H1 (cell line): ENCODE measurements around the gene PDZD2. TPM values are rescaled to one million over a fixed set of nuclear protein-coding genes. Genes with fewer than 3 reads are reported as not detected.

Source experiments
- CTCF ChIA-PET: fragments of 300-600 bp; sonication (Branson Sonifier 250); formaldehyde crosslinking; loops from one replicate; lab custom pipeline; 2021; ENCODE audit not compliant: partially characterized antibody; lab: Charles Lee
- POLR2A ChIA-PET: fragments of 300-600 bp; sonication (Branson Sonifier 250); formaldehyde crosslinking; loops from one replicate; lab custom pipeline; 2021; ENCODE audit warnings: inconsistent platforms; ENCODE audit not compliant: partially characterized antibody; lab: Charles Lee
- DNase-seq, 2 experiments: peaks; one replicate each; pipeline versions ENCODE4 v3.0.0 to v3.0.0-alpha.2; 2010 to 2022; ENCODE audit warnings: low spot score in 2 of 2, low read depth in 1 of 2, mixed read lengths in 1 of 2
- FAIRE-seq: peaks from 2 replicates; lab custom pipeline; 2011; peaks lifted over from hg19 to GRCh38; lab: Jason Lieb, UNC
- H2AFZ ChIP-seq: 2 replicates; pipeline ENCODE4 v1.8.1; 2012; ENCODE audit warnings: low read length, inconsistent platforms
- H2AK5ac ChIP-seq: 2 replicates; pipeline ENCODE4 v1.6.1; 2013; ENCODE audit warnings: low read depth, low read length
- H2BK120ac ChIP-seq: replicated peaks from 2 replicates; pipeline ENCODE3; 2013; ENCODE audit warnings: low read depth, low read length, inconsistent platforms
- H2BK12ac ChIP-seq: 2 replicates; pipeline ENCODE4 v1.6.1; 2013; ENCODE audit warnings: low read depth, low read length
- H2BK15ac ChIP-seq: 2 replicates; pipeline ENCODE4 v1.6.1; 2013; ENCODE audit warnings: low read length
- H2BK20ac ChIP-seq: 2 replicates; pipeline ENCODE4 v1.6.1; 2013; ENCODE audit warnings: low read length
- H2BK5ac ChIP-seq: 2 replicates; pipeline ENCODE4 v1.6.1; 2013; ENCODE audit warnings: low read depth, low read length
- H3K14ac ChIP-seq: 2 replicates; pipeline ENCODE4 v1.6.1; 2013; ENCODE audit warnings: inconsistent platforms; ENCODE audit not compliant: insufficient read length
- H3K18ac ChIP-seq: 2 replicates; pipeline ENCODE4 v1.6.1; 2013; ENCODE audit warnings: low read length; ENCODE audit errors: extremely low read depth
- H3K23ac ChIP-seq: 2 replicates; pipeline ENCODE4 v1.6.1; 2013; ENCODE audit warnings: inconsistent platforms; ENCODE audit not compliant: insufficient read length
- H3K23me2 ChIP-seq: 2 replicates; pipeline ENCODE4 v1.6.1; 2013; ENCODE audit warnings: low read depth, low read length
- H3K27ac ChIP-seq: 2 replicates; pipeline ENCODE4 v1.6.1; 2011; ENCODE audit warnings: low read depth, low read length, inconsistent platforms
- H3K27me3 ChIP-seq, 4 experiments: replicated peaks in 1 of 4; 1 replicate in 1 of 4; 2 replicates in 3 of 4; pipeline versions ENCODE4 v1.6.1 to v1.8.1; 2011 to 2013; ENCODE audit warnings: low read length in 3 of 4, mild to moderate bottlenecking in 3 of 4, inconsistent platforms in 2 of 4, mixed read lengths in 2 of 4, moderate library complexity in 1 of 4; ENCODE audit not compliant: control insufficient read depth in 3 of 4, insufficient read depth in 3 of 4; ENCODE audit errors: extremely low read depth in 1 of 4
- H3K36me3 ChIP-seq, 4 experiments: 2 replicates each; pipeline versions ENCODE4 v1.6.1 to v1.8.1; 2011 to 2013; ENCODE audit warnings: mild to moderate bottlenecking in 4 of 4, low read length in 3 of 4, moderate library complexity in 2 of 4, control low read depth in 1 of 4, inconsistent platforms in 1 of 4; ENCODE audit not compliant: insufficient read depth in 4 of 4, control insufficient read depth in 2 of 4
- H3K4ac ChIP-seq: replicated peaks from 2 replicates; pipeline ENCODE3; 2013; ENCODE audit warnings: low read length, low read depth, mixed read lengths, inconsistent platforms; ENCODE audit not compliant: insufficient read length
- H3K4me1 ChIP-seq, 4 experiments: replicated peaks in 1 of 4; 1 replicate in 1 of 4; 2 replicates in 3 of 4; pipeline versions ENCODE4 v1.6.1 to v1.8.1; 2011 to 2013; ENCODE audit warnings: low read length in 3 of 4, inconsistent platforms in 2 of 4, mixed read lengths in 1 of 4; ENCODE audit not compliant: insufficient read depth in 4 of 4, control insufficient read depth in 3 of 4
- H3K4me2 ChIP-seq, 2 experiments: 2 replicates each; pipeline versions ENCODE4 v1.6.1 to v1.8.1; 2011 to 2013; ENCODE audit warnings: low read depth in 2 of 2, low read length in 2 of 2, control low read depth in 1 of 2, inconsistent platforms in 1 of 2, mild to moderate bottlenecking in 1 of 2; ENCODE audit not compliant: insufficient read depth in 1 of 2
- H3K4me3 ChIP-seq, 4 experiments: fragments of 200-600, 300-600 bp in 1 of 4; sonication (generic), shearing (Covaris generic), sonication (Bioruptor Twin) in 1 of 4; 2 replicates each; pipeline versions ENCODE4 v1.5.1 to v1.8.1; 2011 to 2016; ENCODE audit warnings: low read length in 4 of 4, low read depth in 3 of 4, control low read depth in 2 of 4, inconsistent platforms in 2 of 4, mild to moderate bottlenecking in 2 of 4, mixed read lengths in 1 of 4, moderate library complexity in 1 of 4; ENCODE audit not compliant: insufficient read depth in 2 of 4; ENCODE audit errors: extremely low read depth in 1 of 4
- H3K56ac ChIP-seq: replicated peaks from 2 replicates; pipeline ENCODE3; 2013; ENCODE audit warnings: low read depth, mild to moderate bottlenecking, mixed read lengths, low read length, inconsistent platforms; ENCODE audit not compliant: insufficient read length
- H3K79me1 ChIP-seq: 2 replicates; pipeline ENCODE4 v1.6.1; 2013; ENCODE audit warnings: low read depth, low read length, control low read depth
- H3K79me2 ChIP-seq, 2 experiments: 2 replicates each; pipeline versions ENCODE4 v1.6.1 to v1.8.1; 2012 to 2013; ENCODE audit warnings: low read length in 2 of 2, mild to moderate bottlenecking in 2 of 2, inconsistent platforms in 1 of 2; ENCODE audit not compliant: insufficient read depth in 2 of 2, control insufficient read depth in 1 of 2
- H3K9ac ChIP-seq, 4 experiments: replicated peaks in 1 of 4; 1 replicate in 1 of 4; 2 replicates in 3 of 4; pipeline versions ENCODE4 v1.6.1 to v1.8.1; 2011 to 2013; ENCODE audit warnings: low read depth in 3 of 4, low read length in 3 of 4, control low read depth in 2 of 4, mild to moderate bottlenecking in 2 of 4, moderate library complexity in 2 of 4, inconsistent platforms in 1 of 4; ENCODE audit errors: extremely low read depth in 1 of 4
- H3K9me3 ChIP-seq, 2 experiments: 2 replicates each; pipeline versions ENCODE4 v1.6.1 to v1.8.1; 2012 to 2013; ENCODE audit warnings: mild to moderate bottlenecking in 2 of 2, moderate library complexity in 2 of 2, control low read depth in 1 of 2, inconsistent platforms in 1 of 2, low read depth in 1 of 2, low read length in 1 of 2, mixed read lengths in 1 of 2; ENCODE audit not compliant: insufficient read depth in 2 of 2
- H4K20me1 ChIP-seq, 2 experiments: replicated peaks in 1 of 2; 2 replicates each; pipeline versions ENCODE3 to v1.8.1; 2011 to 2013; ENCODE audit warnings: inconsistent platforms in 2 of 2, low read length in 2 of 2, mild to moderate bottlenecking in 1 of 2; ENCODE audit not compliant: insufficient read depth in 2 of 2, control insufficient read depth in 1 of 2
- H4K5ac ChIP-seq: 2 replicates; pipeline ENCODE4 v1.6.1; 2013; ENCODE audit warnings: low read length, low read depth, mixed read lengths, inconsistent platforms; ENCODE audit not compliant: insufficient read length
- H4K8ac ChIP-seq: 2 replicates; pipeline ENCODE4 v1.8.0; 2013; ENCODE audit warnings: mild to moderate bottlenecking, moderate library complexity, low read length, inconsistent platforms; ENCODE audit not compliant: insufficient read depth; ENCODE audit errors: extremely low read depth
- H4K91ac ChIP-seq: replicated peaks from 2 replicates; pipeline ENCODE3; 2013; ENCODE audit warnings: low read length, mixed read lengths, inconsistent platforms; ENCODE audit not compliant: insufficient read length
- ASH2L ChIP-seq: fragments of 200-600, 300-600 bp; sonication (generic); IDR thresholded peaks from one replicate; pipeline ENCODE4 v1.7.1; 2017; ENCODE audit warnings: low read length
- CBX5 ChIP-seq: fragments of 300-800, 300-1000 bp; sonication (generic); IDR thresholded peaks from 2 replicates; pipeline ENCODE4 v1.7.1; 2016; ENCODE audit warnings: antibody characterized with exemption, low read length, low read depth
- E2F6 ChIP-seq: IDR thresholded peaks from 2 replicates; pipeline ENCODE4 v1.6.1; 2012; ENCODE audit warnings: inconsistent platforms
- EGR1 ChIP-seq: IDR thresholded peaks from 2 replicates; pipeline ENCODE4 v1.6.1; 2011; ENCODE audit warnings: low read depth, low read length, borderline replicate concordance
- GTF2F1 ChIP-seq: IDR thresholded peaks from 2 replicates; pipeline ENCODE4 v1.6.1; 2012; ENCODE audit warnings: low read depth, low read length, improper control_type of control experiment, borderline replicate concordance
- PHF8 ChIP-seq: fragments of 200-600 bp; sonication (generic); conservative IDR thresholded peaks from 2 replicates; pipeline ENCODE4 v1.7.1; 2012; ENCODE audit warnings: low read depth, mild to moderate bottlenecking, inconsistent platforms, low read length, moderate library complexity
- POLR2A ChIP-seq, 2 experiments: IDR thresholded peaks; 1 replicate in 1 of 2; 2 replicates in 1 of 2; pipeline ENCODE4 v1.6.1; 2011; ENCODE audit warnings: low read depth in 2 of 2, low read length in 2 of 2, mild to moderate bottlenecking in 2 of 2; ENCODE audit errors: control extremely low read depth in 1 of 2
- RFX5 ChIP-seq: IDR thresholded peaks from 2 replicates; pipeline ENCODE4 v1.6.1; 2011; ENCODE audit warnings: low read depth, low read length, improper control_type of control experiment, borderline replicate concordance
- RNF2 ChIP-seq: fragments of 200-900, 300-1000 bp; sonication (generic); IDR thresholded peaks from 2 replicates; pipeline ENCODE4 v1.7.1; 2016; ENCODE audit warnings: borderline replicate concordance, low read depth, mild to moderate bottlenecking, antibody characterized with exemption, low read length; ENCODE audit not compliant: poor library complexity, severe bottlenecking; ENCODE audit errors: missing control alignments
- RXRA ChIP-seq: IDR thresholded peaks from 2 replicates; pipeline ENCODE4 v1.6.1; 2011; ENCODE audit warnings: low read depth, mild to moderate bottlenecking, low read length, moderate library complexity; ENCODE audit not compliant: insufficient read depth
- SP2 ChIP-seq: IDR thresholded peaks from 2 replicates; pipeline ENCODE4 v1.6.1; 2012; ENCODE audit warnings: mild to moderate bottlenecking, low read length, inconsistent platforms
- SP4 ChIP-seq: IDR thresholded peaks from 2 replicates; pipeline ENCODE4 v1.6.1; 2012; ENCODE audit warnings: low read length, inconsistent platforms
- WGBS, 2 experiments: shearing (Covaris generic) in 1 of 2; methylation state at CpG; one replicate each; pipeline versions ENCODE4 v1.1.6 to v1.1.7; 2013 to 2015; ENCODE audit warnings: low lambda C conversion rate in 2 of 2, mixed read lengths in 2 of 2, inconsistent platforms in 1 of 2, low coverage in 1 of 2, missing lambda C conversion rate in 1 of 2; ENCODE audit not compliant: insufficient replicate concordance in 2 of 2, insufficient coverage in 1 of 2, insufficient read length in 1 of 2; ENCODE audit errors: extremely low coverage in 1 of 2, missing lambda C conversion rate in 1 of 2; 5-methylcytosine and 5-hydroxymethylcytosine counted together
- polyA plus RNA-seq, 7 experiments: library from polyadenylated mRNA; depleted of rRNA in 3 of 7; stranded (reverse) in 5 of 7; unstranded in 2 of 7; fragments of >200 nt in 5 of 7; fragments of 200-250 nt in 2 of 7; gene quantifications; 1 replicate in 5 of 7; 2 replicates in 1 of 7; 4 replicates in 1 of 7; pipeline versions ENCODE4 v1.2.1 to v1.2.3, GENCODE V29; 2011 to 2013; ENCODE audit warnings: missing spikeins in 2 of 7, mixed read lengths in 2 of 7
- total RNA-seq: library from RNA; stranded (reverse); fragmentation: NEBNext Ultra II Directional; extraction: Animal tissue kit (Norgen Biotek cat#: 25700); gene quantifications from 2 replicates; pipeline ENCODE4 v1.2.1, GENCODE V29; 2021
- TF ChIP-seq, protein P1 (sequence below): IDR thresholded peaks from 2 replicates; pipeline ENCODE4 v1.6.1; 2011; ENCODE audit warnings: low read depth, mild to moderate bottlenecking, low read length; ENCODE audit not compliant: insufficient read depth

The PDZD2 gene
- total and polyA plus RNA-seq, 2 of the 8 experiments (the other 6 are each of a cell fraction or from before 2014, with no cell fraction given) = 1.2 to 6.8 TPM

- no peak overlapping the region for H3K4ac ChIP-seq
- H3K4me2 ChIP-seq = no peak overlapping the region
- no peak overlapping the region for H3K23ac ChIP-seq
- no peak overlapping the region for H3K18ac ChIP-seq
- ChIA-PET CTCF (interaction anchor here (1.3 to 1.9 kb wide), 4 partner anchors 9 to 156 kb away, joined by 4 to 6 read pairs (median 6); no protein-coding TSS in a partner anchor), POLR2A (no interaction called here)
- no peak overlapping the region for H2AK5ac ChIP-seq
- H4K20me1 ChIP-seq = no peaks in the 10 kb centered on the region
- no peak overlapping the region for H2BK5ac ChIP-seq
- peak overlapping the region; percentile 13 for H3K56ac ChIP-seq
- no peak overlapping the region for H3K9ac ChIP-seq
- no peak overlapping the region for H3K27ac ChIP-seq
- no peaks in the 10 kb centered on the region; a peak in 1 of 7 replicates for H3K4me1 ChIP-seq
- no peaks in the 10 kb centered on the region for H3K9me3 ChIP-seq
- H3K4me3 ChIP-seq = no peak overlapping the region
- no peak for FAIRE-seq
- H3K79me1 ChIP-seq = no peaks in the 10 kb centered on the region
- no peak overlapping the region for H2BK120ac ChIP-seq
- H2AFZ ChIP-seq = no peak overlapping the region
- H2BK20ac ChIP-seq = no peak overlapping the region
- H3K36me3 ChIP-seq = no peaks in the 10 kb centered on the region
- WGBS, 2 experiments = 87% methylated on average over 5 of the region's 5 CpGs; no CpG with 5 or more reads in 1 of the 2 experiments
- H2BK12ac ChIP-seq = no peak overlapping the region
- no peaks in the 10 kb centered on the region for H3K23me2 ChIP-seq
- H4K5ac ChIP-seq = no peak overlapping the region
- no peak overlapping the region for H2BK15ac ChIP-seq
- no peak for DNase-seq
- no peak overlapping the region for H3K14ac ChIP-seq
- H4K8ac ChIP-seq = no peak overlapping the region
- no peaks in the 10 kb centered on the region for H3K27me3 ChIP-seq
- no peaks in the 10 kb centered on the region for H3K79me2 ChIP-seq
- no peak overlapping the region for H4K91ac ChIP-seq
- no peak for TF ChIP-seq GTF2F1
- TF ChIP-seq PHF8 = no peak
- TF ChIP-seq CBX5 = no peak
- TF ChIP-seq SP4 = no peak
- no peak for TF ChIP-seq RFX5
- TF ChIP-seq POLR2A (IDR thresholded peaks at IDR 0.05; ENCODE audit: control extremely low read depth in 1 of 2, low read depth in 2 of 2, low read length in 2 of 2) = no peak
- TF ChIP-seq SP2 = no peak
- TF ChIP-seq RXRA = no peak
- no peak for TF ChIP-seq ASH2L
- no peak for TF ChIP-seq E2F6
- no peak for TF ChIP-seq RNF2
- TF ChIP-seq EGR1 = no peak
- TF ChIP-seq, protein P1, sequence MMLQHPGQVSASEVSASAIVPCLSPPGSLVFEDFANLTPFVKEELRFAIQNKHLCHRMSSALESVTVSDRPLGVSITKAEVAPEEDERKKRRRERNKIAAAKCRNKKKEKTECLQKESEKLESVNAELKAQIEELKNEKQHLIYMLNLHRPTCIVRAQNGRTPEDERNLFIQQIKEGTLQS = no peak
Observed at GRCh38 chr5:31936683-31937082, 297.8 kb downstream of the PDZD2 start.
